Measurements from ENCODE around the gene ROR2.

DNA sequence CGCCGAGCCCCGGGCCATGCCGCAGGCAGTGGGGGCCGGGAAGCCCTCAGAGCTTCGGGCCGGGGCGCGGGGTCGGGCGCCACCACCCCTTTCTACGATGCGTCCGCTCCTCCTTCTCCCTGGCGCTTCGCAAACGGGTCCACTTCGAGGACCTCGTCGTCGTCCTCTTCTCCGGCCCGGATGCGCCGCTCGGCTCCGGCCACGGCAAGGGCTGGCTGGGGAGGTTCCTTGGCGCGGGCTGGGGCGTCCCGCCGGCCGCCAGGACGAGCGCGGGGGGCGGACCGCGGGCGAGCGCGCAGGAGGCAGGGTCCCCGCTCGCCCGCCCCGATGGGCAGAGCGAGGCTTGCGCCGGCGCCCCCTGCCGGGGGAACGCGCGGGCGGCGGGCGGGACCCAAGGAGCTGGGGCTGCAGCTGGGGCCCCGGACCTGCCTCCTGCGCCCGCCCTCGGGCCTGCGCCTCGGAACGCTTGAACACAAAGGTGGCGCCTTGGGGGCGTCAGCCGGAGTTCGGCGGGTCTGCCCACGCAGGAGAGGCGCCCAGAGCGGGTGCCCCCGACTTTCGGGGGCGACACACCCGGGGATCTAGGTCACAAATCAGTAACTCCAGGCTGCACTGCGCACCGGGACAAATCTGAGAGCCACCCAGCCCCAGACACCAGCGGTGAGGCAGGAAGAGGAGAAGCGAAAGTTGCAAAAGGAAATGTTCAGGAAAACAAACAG, at the start of gene ROR2:
- no peak for TF ChIP-seq POLR2A (IDR thresholded peaks at IDR 0.05; ENCODE audit: low read length)
- TF ChIP-seq GATA1 (IDR thresholded peaks at IDR 0.05; ENCODE audit: low read depth, low read length), result no peak
